Retinal pigment epithelial cell (primary cell): ENCODE measurements around the gene ACTR1B.

ENCODE experiments used
- DNase-seq: peaks from one replicate; pipeline ENCODE4 v3.0.0-alpha.2; 2010; ENCODE audit warnings: low read depth
- H3K4me3 ChIP-seq: 2 replicates; pipeline ENCODE4 v1.5.1; 2011; ENCODE audit warnings: mild to moderate bottlenecking, low read length, control low read depth, moderate library complexity
- TF ChIP-seq, protein P1 (sequence below): conservative IDR thresholded peaks from 2 replicates; pipeline ENCODE4 v1.5.1; 2011; ENCODE audit warnings: low read depth, low read length, control low read depth, inconsistent platforms

The ACTR1B gene

DNA sequence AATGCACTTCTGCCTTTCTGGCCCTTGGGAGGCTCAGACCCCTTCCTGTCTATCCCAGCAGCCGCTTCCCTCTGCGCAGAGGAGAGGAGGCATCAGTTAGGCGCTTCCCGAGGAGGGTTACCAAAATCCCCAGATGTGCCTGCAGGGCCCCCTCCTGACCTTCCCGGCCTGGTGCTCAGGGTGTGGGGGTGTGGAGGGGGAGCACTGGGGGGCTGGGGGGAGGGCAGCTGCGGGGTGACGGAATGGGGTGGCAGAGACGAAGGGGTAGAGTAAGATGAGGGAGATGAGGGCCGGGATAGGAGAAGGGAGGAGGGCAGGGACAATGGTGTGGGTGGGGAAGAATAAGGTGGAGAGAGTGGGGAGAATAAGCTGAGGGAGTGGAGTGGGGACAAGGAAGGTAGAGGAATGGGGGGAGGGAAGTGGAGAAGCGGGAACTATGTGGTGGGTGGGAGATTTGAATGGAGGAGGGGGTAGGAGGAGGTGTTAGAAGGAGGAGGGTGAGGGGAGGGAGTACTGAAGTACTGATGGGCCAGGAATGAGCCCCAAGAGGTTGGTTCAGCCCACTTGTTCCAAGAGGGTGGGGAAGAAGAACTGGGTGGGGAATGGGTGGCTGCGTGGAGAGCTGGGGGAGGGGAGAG, 43.0 kb upstream of the ACTR1B start:
- DNase-seq = no peak
- TF ChIP-seq, protein P1, sequence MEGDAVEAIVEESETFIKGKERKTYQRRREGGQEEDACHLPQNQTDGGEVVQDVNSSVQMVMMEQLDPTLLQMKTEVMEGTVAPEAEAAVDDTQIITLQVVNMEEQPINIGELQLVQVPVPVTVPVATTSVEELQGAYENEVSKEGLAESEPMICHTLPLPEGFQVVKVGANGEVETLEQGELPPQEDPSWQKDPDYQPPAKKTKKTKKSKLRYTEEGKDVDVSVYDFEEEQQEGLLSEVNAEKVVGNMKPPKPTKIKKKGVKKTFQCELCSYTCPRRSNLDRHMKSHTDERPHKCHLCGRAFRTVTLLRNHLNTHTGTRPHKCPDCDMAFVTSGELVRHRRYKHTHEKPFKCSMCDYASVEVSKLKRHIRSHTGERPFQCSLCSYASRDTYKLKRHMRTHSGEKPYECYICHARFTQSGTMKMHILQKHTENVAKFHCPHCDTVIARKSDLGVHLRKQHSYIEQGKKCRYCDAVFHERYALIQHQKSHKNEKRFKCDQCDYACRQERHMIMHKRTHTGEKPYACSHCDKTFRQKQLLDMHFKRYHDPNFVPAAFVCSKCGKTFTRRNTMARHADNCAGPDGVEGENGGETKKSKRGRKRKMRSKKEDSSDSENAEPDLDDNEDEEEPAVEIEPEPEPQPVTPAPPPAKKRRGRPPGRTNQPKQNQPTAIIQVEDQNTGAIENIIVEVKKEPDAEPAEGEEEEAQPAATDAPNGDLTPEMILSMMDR = no peak
- no peak overlapping the region for H3K4me3 ChIP-seq

DNA sequence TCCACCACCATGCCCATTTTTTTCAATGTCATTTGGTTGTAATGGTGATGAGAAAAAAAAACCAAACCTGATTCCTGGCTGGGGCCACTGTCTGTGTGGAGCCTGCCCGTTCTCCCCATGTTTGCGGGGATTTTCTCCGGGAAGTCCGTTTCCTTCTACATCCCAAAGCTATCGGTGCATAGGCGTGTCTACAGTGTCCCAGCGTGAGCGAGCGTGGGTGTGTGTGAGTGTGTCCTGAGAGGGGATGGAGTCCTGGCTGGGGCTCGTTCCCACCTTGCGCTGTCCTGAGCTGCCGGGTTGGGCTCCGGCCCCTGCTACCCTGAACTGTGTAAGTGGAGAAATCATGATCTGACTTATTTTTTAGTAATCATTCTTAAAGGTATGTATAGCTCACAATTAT, 42.3 kb upstream of the ACTR1B start:
- no peak overlapping the region for H3K4me3 ChIP-seq
- TF ChIP-seq, protein P1 = no peak
- DNase-seq = no peak

DNA sequence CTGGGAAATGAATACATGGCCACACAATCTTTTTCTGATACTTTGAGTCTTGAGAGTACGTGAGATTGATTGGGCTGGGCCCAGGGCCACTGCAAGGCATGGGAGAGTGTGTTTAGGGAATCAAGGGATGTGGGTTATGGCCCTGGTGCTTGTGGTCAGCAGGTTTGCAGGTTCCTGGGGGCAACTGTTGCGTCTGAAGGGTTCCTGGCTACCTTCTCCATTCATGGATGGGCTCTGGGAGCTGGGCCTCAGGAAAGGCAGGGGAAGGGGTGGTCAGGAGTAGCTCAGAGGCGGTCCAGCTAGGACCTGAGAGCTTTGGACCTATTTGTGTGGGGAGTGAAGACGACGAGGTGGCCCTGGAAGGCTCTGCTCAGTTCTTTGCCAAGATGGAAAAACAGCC, 41.1 kb upstream of the ACTR1B start:
- no peak overlapping the region for H3K4me3 ChIP-seq
- no peak for DNase-seq
- TF ChIP-seq, protein P1 = no peak

DNA sequence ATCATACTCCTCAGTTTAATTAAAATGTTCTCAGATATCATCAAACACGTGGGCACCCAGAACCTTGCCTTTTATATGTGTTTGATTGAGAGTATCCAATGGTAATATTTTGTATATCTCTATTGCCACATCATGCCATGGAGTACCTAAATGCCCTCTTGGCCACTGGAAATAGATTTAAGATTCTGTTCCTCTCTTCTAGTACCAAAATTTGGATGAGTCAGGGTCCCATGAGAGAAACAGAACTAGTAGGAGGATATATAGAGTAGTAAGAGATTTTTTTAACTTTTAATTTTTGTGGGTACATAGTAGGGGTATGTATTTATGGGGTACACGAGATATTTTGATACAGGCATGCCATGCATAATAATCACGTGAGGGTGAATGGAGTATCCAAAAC, 39.9 kb upstream of the ACTR1B start:
- TF ChIP-seq, protein P1 = no peak
- no peak for DNase-seq
- no peak overlapping the region for H3K4me3 ChIP-seq

DNA sequence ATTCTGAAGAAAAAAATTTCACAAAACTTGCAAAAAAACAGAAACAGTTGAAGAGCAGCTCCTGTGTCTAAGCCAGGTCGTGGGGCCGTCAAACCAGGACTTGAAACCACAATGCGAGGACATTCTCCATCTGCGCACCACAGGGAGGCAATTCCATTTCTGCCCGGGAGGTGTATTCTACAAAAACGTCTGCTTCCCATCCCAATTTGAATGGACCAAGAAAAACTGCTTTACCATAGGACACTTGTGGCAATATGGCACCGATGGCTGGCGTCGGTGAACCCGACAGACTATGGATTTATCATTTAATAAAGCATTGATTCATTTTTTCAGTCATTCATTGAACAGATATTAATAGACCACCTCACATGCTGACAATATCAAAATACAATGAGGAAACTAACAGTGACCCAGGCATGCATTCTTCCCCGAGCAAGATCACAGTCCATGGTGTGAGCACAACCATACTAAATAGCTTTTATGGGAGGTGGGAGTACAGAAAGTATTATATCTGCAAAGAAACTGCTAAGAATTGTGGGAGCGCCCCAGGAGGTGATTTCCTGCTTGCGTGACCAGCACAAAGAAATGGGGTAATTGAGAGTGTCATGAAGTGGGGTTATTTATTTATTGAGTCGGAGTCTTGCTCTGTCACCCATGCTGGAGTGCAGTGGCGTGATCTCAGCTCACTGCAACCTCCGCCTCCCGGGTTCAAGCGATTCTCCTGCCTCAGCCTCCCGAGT, 39.1 kb upstream of the ACTR1B start:
- DNase-seq = no peak
- no peak overlapping the region for H3K4me3 ChIP-seq
- TF ChIP-seq, protein P1 = no peak

DNA sequence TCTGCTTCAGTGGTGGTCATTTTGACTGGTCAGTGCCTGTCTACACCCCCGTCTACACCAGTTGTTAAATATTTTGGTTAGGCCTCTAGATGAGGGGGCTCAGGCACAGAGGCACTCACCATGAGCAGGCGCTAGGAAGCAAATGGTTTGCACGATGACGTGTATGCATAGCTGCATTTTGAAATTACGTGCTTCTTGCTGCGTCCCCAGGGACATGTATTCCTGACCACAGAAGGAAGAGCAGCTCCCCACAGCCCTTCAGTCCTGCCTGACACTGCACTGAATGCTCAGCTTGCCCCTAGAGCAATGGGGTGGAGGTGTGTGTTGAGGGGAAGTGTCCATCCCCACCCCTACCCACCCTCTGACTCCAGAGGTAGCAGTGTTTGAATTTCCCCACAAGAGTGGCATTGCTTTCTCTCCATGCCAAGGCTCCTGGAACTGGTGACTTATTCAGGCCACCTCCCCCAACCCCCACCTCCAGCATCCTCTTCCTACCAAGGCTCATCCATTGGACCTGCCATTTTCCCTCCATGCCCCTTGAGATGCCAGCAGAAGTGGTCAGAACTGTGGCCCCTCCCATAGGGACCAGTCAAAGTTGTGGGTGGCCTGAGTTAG, 38.1 kb upstream of the ACTR1B start:
- no peak for DNase-seq
- TF ChIP-seq, protein P1 = no peak
- H3K4me3 ChIP-seq = no peak overlapping the region
